ENCODE measurements around the gene PIEZO2.

GRCh38 chr18:10724666-10725065, 424.7 kb downstream of the PIEZO2 start:
- TF ChIP-seq CTCF (IDR thresholded peaks at IDR 0.05) (no peak), EP300 (IDR thresholded peaks at IDR 0.05) (no peak)
